COLO668 (cell line): ENCODE data around the gene ASCL2.

Source experiments
- DNase-seq: peaks from one replicate; lab custom pipeline; 2025; ENCODE audit not compliant: unreplicated experiment; lab: John Stamatoyannopoulos, UW

The ASCL2 gene

GRCh38 chr11:2270322-2271076 lies at the start of gene ASCL2:
ASCL2 (minus strand) TSS chr11:2270588; CDS start chr11:2270332, 256 bp downstream.
- DNase-seq: no peak

- DNase-seq: no peak
Observed at GRCh38 chr11:2319791-2320472, 49.5 kb upstream of the ASCL2 start.

GRCh38 chr11:2318707-2319106 lies 48.3 kb upstream of the ASCL2 start:
- no peak for DNase-seq

- no peak for DNase-seq
Observed at GRCh38 chr11:2318123-2318522, 47.7 kb upstream of the ASCL2 start.

GRCh38 chr11:2317354-2318050 lies 47.1 kb upstream of the ASCL2 start:
- no peak for DNase-seq

- DNase-seq: no peak
Observed at GRCh38 chr11:2316963-2317244, 46.5 kb upstream of the ASCL2 start.

GRCh38 chr11:2316169-2316962 lies 46.0 kb upstream of the ASCL2 start:
- no peak for DNase-seq

- no peak for DNase-seq
Observed at GRCh38 chr11:2315395-2316168, 45.2 kb upstream of the ASCL2 start.

- DNase-seq: no peak
Observed at GRCh38 chr11:2314525-2315394, 44.4 kb upstream of the ASCL2 start.

- no peak for DNase-seq
Observed at GRCh38 chr11:2314136-2314524, 43.7 kb upstream of the ASCL2 start.

- no peak for DNase-seq
Observed at GRCh38 chr11:2313051-2313951, 42.9 kb upstream of the ASCL2 start.

- DNase-seq: no peak
Observed at GRCh38 chr11:2312232-2313042, 42.0 kb upstream of the ASCL2 start.

GRCh38 chr11:2311353-2312133 lies 41.2 kb upstream of the ASCL2 start:
- DNase-seq: no peak

- DNase-seq: no peak
Observed at GRCh38 chr11:2310786-2311352, 40.5 kb upstream of the ASCL2 start.

- DNase-seq: no peak
Observed at GRCh38 chr11:2310073-2310785, 39.8 kb upstream of the ASCL2 start.
